ENCODE measurements around the gene CCDC97. TPM values are rescaled to one million over a fixed set of nuclear protein-coding genes. Genes with fewer than 3 reads are reported as not detected.

Gene CCDC97
- total RNA-seq, 1 donor from 2014 or later = 18.1 TPM

GRCh38 chr19:41269055-41269454 is 40.9 kb upstream of the CCDC97 start:
- Histone ChIP-seq H3K27me3 (ENCODE audit: insufficient read depth, low read length) (no peaks in the 10 kb centered on the region), H3K27ac (ENCODE audit: low read depth, low read length) (no peak overlapping the region), H2AFZ (ENCODE audit: low read depth, low read length) (no peak overlapping the region), H3K9me3 (ENCODE audit: insufficient read depth, low read depth, low read length) (no peaks in the 10 kb centered on the region), H3K4me1 (ENCODE audit: insufficient read depth, low read length) (peaks cover 18% of the 10 kb centered on the region), H3K4me3 (ENCODE audit: insufficient read depth, low read depth, low read length) (no peak overlapping the region), H3K4me2 (ENCODE audit: low read length) (no peak overlapping the region), H4K20me1 (ENCODE audit: insufficient read depth, low read length) (peaks cover 73% of the 10 kb centered on the region), H3K9ac (ENCODE audit: low read length) (no peak overlapping the region), H3K79me2 (ENCODE audit: insufficient read depth, low read length) (peaks cover 91% of the 10 kb centered on the region), H3K36me3 (ENCODE audit: insufficient read depth, low read length) (peaks cover 61% of the 10 kb centered on the region)
- Mint-ChIP-seq H3K4me1 (ENCODE audit: low read depth, unreplicated experiment) (peaks cover 18% of the 10 kb centered on the region), H3K27me3 (ENCODE audit: low read depth, unreplicated experiment) (no peaks in the 10 kb centered on the region), H3K36me3 (ENCODE audit: low read depth, unreplicated experiment) (peaks cover 10% of the 10 kb centered on the region), H3K27ac (ENCODE audit: unreplicated experiment) (no peak overlapping the region), H3K4me3 (ENCODE audit: unreplicated experiment) (no peak overlapping the region), H3K9me3 (ENCODE audit: unreplicated experiment) (no peaks in the 10 kb centered on the region)
- no peak for DNase-seq (ENCODE audit: low read depth)
- TF ChIP-seq CTCF (IDR thresholded peaks at IDR 0.05; ENCODE audit: insufficient read depth, low read depth, low read length) = no peak
- no peak for TF ChIP-seq EZH2 (IDR thresholded peaks at IDR 0.05; ENCODE audit: insufficient read depth, low read length)
- FAIRE-seq = no peak

DNA sequence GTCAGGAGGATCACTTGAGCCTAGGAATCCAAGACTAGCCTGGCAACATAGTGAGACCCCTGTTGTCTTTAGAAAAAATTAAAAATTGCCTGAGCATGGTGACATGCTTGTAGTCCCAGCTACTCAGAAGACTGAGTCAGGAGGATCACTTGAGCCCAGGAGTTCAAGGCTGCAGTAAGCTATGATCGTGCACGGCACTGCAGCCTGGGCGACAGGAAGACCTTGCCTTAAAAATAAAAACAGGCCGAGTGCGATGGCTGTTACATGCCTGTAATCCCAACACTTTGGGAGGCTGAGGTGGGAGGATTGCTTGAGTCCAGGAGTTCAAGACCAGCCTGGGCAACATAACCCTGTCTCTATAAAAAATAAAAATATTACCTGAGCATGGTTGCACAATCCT is 40.4 kb upstream of the CCDC97 start:
- Histone ChIP-seq H3K79me2 (ENCODE audit: insufficient read depth, low read length) (peaks cover 90% of the 10 kb centered on the region), H3K4me3 (ENCODE audit: insufficient read depth, low read depth, low read length) (no peak overlapping the region), H2AFZ (ENCODE audit: low read depth, low read length) (no peak overlapping the region), H3K4me2 (ENCODE audit: low read length) (no peak overlapping the region), H3K9me3 (ENCODE audit: insufficient read depth, low read depth, low read length) (no peaks in the 10 kb centered on the region), H3K36me3 (ENCODE audit: insufficient read depth, low read length) (peaks cover 66% of the 10 kb centered on the region), H3K27ac (ENCODE audit: low read depth, low read length) (no peak overlapping the region), H3K27me3 (ENCODE audit: insufficient read depth, low read length) (no peaks in the 10 kb centered on the region), H3K9ac (ENCODE audit: low read length) (no peak overlapping the region), H4K20me1 (ENCODE audit: insufficient read depth, low read length) (peaks cover 78% of the 10 kb centered on the region), H3K4me1 (ENCODE audit: insufficient read depth, low read length) (peaks cover 18% of the 10 kb centered on the region)
- no peak overlapping the region for H3K27ac Mint-ChIP-seq (ENCODE audit: unreplicated experiment)
- TF ChIP-seq EZH2 (IDR thresholded peaks at IDR 0.05; ENCODE audit: insufficient read depth, low read length) (no peak), CTCF (IDR thresholded peaks at IDR 0.05; ENCODE audit: insufficient read depth, low read depth, low read length) (no peak)
- FAIRE-seq (no peak), DNase-seq (ENCODE audit: low read depth) (no peak)
- H3K9me3 Mint-ChIP-seq (ENCODE audit: unreplicated experiment) = no peaks in the 10 kb centered on the region
- H3K27me3 Mint-ChIP-seq (ENCODE audit: low read depth, unreplicated experiment) = no peaks in the 10 kb centered on the region
- H3K4me1 Mint-ChIP-seq (ENCODE audit: low read depth, unreplicated experiment) = peaks cover 18% of the 10 kb centered on the region
- peaks cover 10% of the 10 kb centered on the region for H3K36me3 Mint-ChIP-seq (ENCODE audit: low read depth, unreplicated experiment)
- H3K4me3 Mint-ChIP-seq (ENCODE audit: unreplicated experiment) = no peak overlapping the region

DNA sequence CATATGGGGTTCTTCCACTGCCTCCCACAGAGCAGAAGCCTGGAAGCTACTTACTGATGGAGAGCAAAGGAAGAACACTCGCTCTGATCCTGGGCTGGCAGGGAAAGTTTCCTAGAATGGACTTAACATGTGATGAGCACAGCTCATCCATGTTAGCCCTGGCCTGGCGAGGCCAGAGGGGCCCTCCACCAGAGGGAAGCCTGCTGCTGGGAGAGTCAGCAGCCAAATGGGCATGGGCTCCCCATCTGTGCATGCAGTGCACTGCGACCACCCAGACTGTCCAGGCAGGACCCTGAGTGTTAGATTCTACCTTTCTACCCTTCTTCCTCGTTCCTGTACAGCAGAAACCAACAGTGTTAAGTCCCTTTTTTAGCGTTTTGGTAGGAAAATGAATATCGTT is 36.9 kb upstream of the CCDC97 start:
- H3K4me1 ChIP-seq (ENCODE audit: insufficient read depth, low read length) = no peaks in the 10 kb centered on the region
- Mint-ChIP-seq H3K4me3 (ENCODE audit: unreplicated experiment) (no peak overlapping the region), H3K27me3 (ENCODE audit: low read depth, unreplicated experiment) (no peaks in the 10 kb centered on the region), H3K4me1 (ENCODE audit: low read depth, unreplicated experiment) (no peaks in the 10 kb centered on the region), H3K27ac (ENCODE audit: unreplicated experiment) (peak overlapping the region; percentile 41), H3K9me3 (ENCODE audit: unreplicated experiment) (no peaks in the 10 kb centered on the region), H3K36me3 (ENCODE audit: low read depth, unreplicated experiment) (peaks cover 14% of the 10 kb centered on the region)
- H3K79me2 ChIP-seq (ENCODE audit: insufficient read depth, low read length) = peaks cover 76% of the 10 kb centered on the region
- peaks cover 87% of the 10 kb centered on the region for H3K36me3 ChIP-seq (ENCODE audit: insufficient read depth, low read length)
- H3K9ac ChIP-seq (ENCODE audit: low read length) = no peak overlapping the region
- H3K9me3 ChIP-seq (ENCODE audit: insufficient read depth, low read depth, low read length) = no peaks in the 10 kb centered on the region
- TF ChIP-seq EZH2 (IDR thresholded peaks at IDR 0.05; ENCODE audit: insufficient read depth, low read length) (no peak), CTCF (IDR thresholded peaks at IDR 0.05; ENCODE audit: insufficient read depth, low read depth, low read length) (no peak)
- no peak overlapping the region for H2AFZ ChIP-seq (ENCODE audit: low read depth, low read length)
- no peak for DNase-seq (ENCODE audit: low read depth)
- no peak overlapping the region for H3K4me2 ChIP-seq (ENCODE audit: low read length)
- FAIRE-seq = no peak
- no peak overlapping the region for H3K27ac ChIP-seq (ENCODE audit: low read depth, low read length)
- no peaks in the 10 kb centered on the region for H3K27me3 ChIP-seq (ENCODE audit: insufficient read depth, low read length)
- H4K20me1 ChIP-seq (ENCODE audit: insufficient read depth, low read length) = peaks cover 74% of the 10 kb centered on the region
- no peak overlapping the region for H3K4me3 ChIP-seq (ENCODE audit: insufficient read depth, low read depth, low read length)
